Measurements from ENCODE around the gene TAF5L. TPM values are rescaled to one million over a fixed set of nuclear protein-coding genes. Genes with fewer than 3 reads are reported as not detected.

The TAF5L gene
- total and polyA plus RNA-seq, 2 experiments from 2014 or later = 5.6 to 17.6 TPM

GRCh38 chr1:229614701-229615100 is 11.2 kb downstream of the TAF5L start:
- H2AFZ ChIP-seq = no peak overlapping the region
- H3K36me3 Mint-ChIP-seq (ENCODE audit: low read depth) = peaks cover 30% of the 10 kb centered on the region
- H3K27me3 Mint-ChIP-seq (ENCODE audit: insufficient read depth, low read depth, poor library complexity) = no peaks in the 10 kb centered on the region
- H3K9me3 Mint-ChIP-seq = no peaks in the 10 kb centered on the region
- peaks cover 26% of the 10 kb centered on the region for H4K20me1 ChIP-seq (replicated peaks; ENCODE audit: insufficient read depth)
- H3K4me2 ChIP-seq = no peak overlapping the region
- no peaks in the 10 kb centered on the region for H3F3A ChIP-seq (replicated peaks; ENCODE audit: low read depth)
- ATAC-seq (no peak), DNase-seq (ENCODE audit: low spot score) (no peak)
- H3K4me3 Mint-ChIP-seq = no peak overlapping the region
- no peak overlapping the region for H3K4me3 ChIP-seq
- no peaks in the 10 kb centered on the region for H3K9me2 ChIP-seq (ENCODE audit: insufficient read depth)
- H3K27ac Mint-ChIP-seq = no peak overlapping the region
- TF ChIP-seq STAT1 (IDR thresholded peaks at IDR 0.05; ENCODE audit: unreplicated experiment) (no peak), CREB1 (CRISPR knock-in tag; IDR thresholded peaks at IDR 0.05; ENCODE audit: low read depth) (no peak), ETS1 (IDR thresholded peaks at IDR 0.05) (no peak), EZH2 (IDR thresholded peaks at IDR 0.05; ENCODE audit: low read depth, unreplicated experiment) (no peak), ZNF462 (CRISPR knock-in tag; IDR thresholded peaks at IDR 0.05) (no peak), EZH2phosphoT487 (IDR thresholded peaks at IDR 0.05; ENCODE audit: unreplicated experiment) (no peak), REST (IDR thresholded peaks at IDR 0.05; ENCODE audit: unreplicated experiment) (no peak), NANOG (IDR thresholded peaks at IDR 0.05; ENCODE audit: borderline replicate concordance) (no peak), CTCF (conservative IDR thresholded peaks at IDR 0.05; ENCODE audit: low read depth in 2 of 2) (no peak), JUNB (IDR thresholded peaks at IDR 0.05; ENCODE audit: unreplicated experiment) (no peak), ZNF114 (CRISPR knock-in tag; IDR thresholded peaks at IDR 0.05) (no peak), POLR2AphosphoS5 (IDR thresholded peaks at IDR 0.05; ENCODE audit: low read depth) (no peak), ZNF331 (CRISPR knock-in tag; IDR thresholded peaks at IDR 0.05; ENCODE audit: low read depth) (no peak)
- peaks cover 51% of the 10 kb centered on the region for H3K79me2 ChIP-seq (replicated peaks; ENCODE audit: insufficient read depth)
- peaks cover 8% of the 10 kb centered on the region for H3K4me1 Mint-ChIP-seq
- H3K36me3 ChIP-seq (ENCODE audit: insufficient read depth) = peaks cover 21% of the 10 kb centered on the region
- H3K4me1 ChIP-seq (ENCODE audit: insufficient read depth) = 0 out of 2 replicates have a peak, but pooled peaks cover 3% of the 10 kb centered on the region
- H3K27me3 ChIP-seq (ENCODE audit: insufficient read depth) = no peaks in the 10 kb centered on the region
- H3K27ac ChIP-seq (ENCODE audit: low read depth) = no peak overlapping the region

Data from GM23338 (cell line).